IMR-90 (cell line): Measurements from ENCODE around the gene MAGEA10. TPM values are rescaled to one million over a fixed set of nuclear protein-coding genes. Genes with fewer than 3 reads are reported as not detected.

ENCODE experiments used
- ATAC-seq: fragments of 200-7000 bp; cut with Tn5 transposase; 2 replicates; pipeline ENCODE4 v1.9.1; 2020; ENCODE audit warnings: low read depth, mild to moderate bottlenecking, moderate library complexity
- BruUV-seq: library from RNA; stranded (reverse); fragments of 400-500 nt; replicated peaks from 2 replicates; lab custom pipeline; 2021; lab: Mats Ljungman, UMichigan
- CTCF ChIA-PET: fragments of 300-600 bp; formaldehyde crosslinking; extraction: SDS; loops from one replicate; lab custom pipeline; 2021; ENCODE audit warnings: antibody characterized with exemption; lab: Yijun Ruan, JAX
- POLR2A ChIA-PET: fragments of 300-600 bp; sonication (Branson Sonifier 250); formaldehyde crosslinking; loops from one replicate; lab custom pipeline; 2022; ENCODE audit warnings: antibody characterized with exemption; ENCODE audit not compliant: unreplicated experiment; lab: Charles Lee
- DNase-seq: peaks from one replicate; pipeline ENCODE4 v3.0.0; 2013
- H2AFZ ChIP-seq: replicated peaks from 2 replicates; pipeline ENCODE3; 2013; ENCODE audit warnings: low read length, mild to moderate bottlenecking; ENCODE audit not compliant: poor library complexity
- H2AK5ac ChIP-seq: 2 replicates; pipeline ENCODE4 v1.6.1; 2013; ENCODE audit warnings: low read depth, low read length, inconsistent platforms
- H2AK9ac ChIP-seq: replicated peaks from 2 replicates; pipeline ENCODE3; 2013; ENCODE audit warnings: mild to moderate bottlenecking, low read depth, low read length, moderate library complexity; ENCODE audit not compliant: poor library complexity
- H2BK120ac ChIP-seq: 2 replicates; pipeline ENCODE4 v1.6.1; 2013; ENCODE audit warnings: low read depth, low read length, inconsistent platforms
- H2BK15ac ChIP-seq: 3 replicates; pipeline ENCODE4 v1.6.1; 2013; ENCODE audit warnings: low read depth, low read length, inconsistent platforms
- H2BK20ac ChIP-seq: 2 replicates; pipeline ENCODE4 v1.6.1; 2013; ENCODE audit warnings: low read depth, mild to moderate bottlenecking, inconsistent platforms, low read length, moderate library complexity
- H2BK5ac ChIP-seq: 2 replicates; pipeline ENCODE4 v1.6.1; 2013; ENCODE audit warnings: mild to moderate bottlenecking, low read depth, low read length, inconsistent platforms; ENCODE audit not compliant: poor library complexity, severe bottlenecking
- H3K14ac ChIP-seq: replicated peaks from 2 replicates; pipeline ENCODE4 v1.6.1; 2013; ENCODE audit warnings: low read depth, low read length, inconsistent platforms
- H3K18ac ChIP-seq: 2 replicates; pipeline ENCODE4 v1.6.1; 2013; ENCODE audit warnings: low read depth, low read length, control low read depth
- H3K23ac ChIP-seq: 2 replicates; pipeline ENCODE4 v1.6.1; 2013; ENCODE audit warnings: low read depth, low read length, inconsistent platforms
- H3K27ac ChIP-seq: 2 replicates; pipeline ENCODE4 v1.5.1; 2013; ENCODE audit warnings: mild to moderate bottlenecking, control low read depth, low read length; ENCODE audit not compliant: insufficient read depth
- H3K27me3 ChIP-seq: 2 replicates; pipeline ENCODE4 v1.6.1; 2013; ENCODE audit warnings: low read length; ENCODE audit not compliant: control insufficient read depth, insufficient read depth
- H3K36me3 ChIP-seq: 2 replicates; pipeline ENCODE4 v1.6.1; 2013; ENCODE audit warnings: low read length, mixed read lengths; ENCODE audit not compliant: control insufficient read depth, insufficient read depth
- H3K4ac ChIP-seq: 2 replicates; pipeline ENCODE4 v1.6.1; 2013; ENCODE audit warnings: low read depth, low read length, inconsistent platforms
- H3K4me1 ChIP-seq: 2 replicates; pipeline ENCODE4 v1.6.1; 2013; ENCODE audit warnings: low read length, mixed read lengths; ENCODE audit not compliant: control insufficient read depth, insufficient read depth
- H3K4me2 ChIP-seq: 2 replicates; pipeline ENCODE4 v1.6.1; 2013; ENCODE audit warnings: low read depth, mild to moderate bottlenecking, control low read depth, low read length, moderate library complexity
- H3K4me3 ChIP-seq: 2 replicates; pipeline ENCODE4 v1.5.1; 2013; ENCODE audit warnings: low read depth, mild to moderate bottlenecking, control low read depth, low read length, moderate library complexity; ENCODE audit not compliant: insufficient read depth
- H3K56ac ChIP-seq: 2 replicates; pipeline ENCODE4 v1.6.1; 2013; ENCODE audit warnings: low read length, inconsistent platforms; ENCODE audit not compliant: insufficient read depth; ENCODE audit errors: extremely low read depth
- H3K79me1 ChIP-seq, 2 experiments: 2 replicates each; pipeline ENCODE4 v1.6.1; 2013; ENCODE audit warnings: low read length in 2 of 2, inconsistent platforms in 1 of 2, low read depth in 1 of 2
- H3K9ac ChIP-seq: 2 replicates; pipeline ENCODE4 v1.6.1; 2013; ENCODE audit warnings: low read depth, low read length, control low read depth
- H3K9me1 ChIP-seq: 2 replicates; pipeline ENCODE4 v1.6.1; 2013; ENCODE audit warnings: low read length, inconsistent platforms; ENCODE audit not compliant: insufficient read depth
- H3K9me3 ChIP-seq: 2 replicates; pipeline ENCODE4 v1.6.1; 2013; ENCODE audit warnings: low read length; ENCODE audit not compliant: control insufficient read depth, insufficient read depth
- H4K20me1 ChIP-seq: 2 replicates; pipeline ENCODE4 v1.6.1; 2013; ENCODE audit warnings: low read length, inconsistent platforms; ENCODE audit not compliant: insufficient read depth
- H4K5ac ChIP-seq: 2 replicates; pipeline ENCODE4 v1.6.1; 2013; ENCODE audit warnings: mild to moderate bottlenecking, low read depth, low read length, control low read depth
- H4K8ac ChIP-seq, 2 experiments: 2 replicates each; pipeline ENCODE4 v1.6.1; 2013; ENCODE audit warnings: low read depth in 2 of 2, low read length in 2 of 2, control low read depth in 1 of 2, inconsistent platforms in 1 of 2
- H4K91ac ChIP-seq: 2 replicates; pipeline ENCODE4 v1.6.1; 2013; ENCODE audit warnings: low read depth, low read length, inconsistent platforms; ENCODE audit not compliant: insufficient read depth
- BHLHE40 ChIP-seq: fragments of 150-350 bp; IDR thresholded peaks from 2 replicates; pipeline ENCODE4 v1.6.1; 2016; ENCODE audit warnings: mild to moderate bottlenecking, low read depth, low read length
- CEBPB ChIP-seq: IDR thresholded peaks from 2 replicates; pipeline ENCODE4 v1.6.1; 2012; ENCODE audit warnings: low read depth, low read length, improper control_type of control experiment
- CHD1 ChIP-seq: IDR thresholded peaks from 2 replicates; pipeline ENCODE4 v1.6.1; 2012; ENCODE audit warnings: low read depth, low read length, improper control_type of control experiment
- CTCF ChIP-seq: conservative IDR thresholded peaks from 2 replicates; pipeline ENCODE4 v1.5.1; 2012; ENCODE audit warnings: mild to moderate bottlenecking, low read depth, low read length, improper control_type of control experiment
- ELK1 ChIP-seq: fragments of 150-350 bp; IDR thresholded peaks from 2 replicates; pipeline ENCODE4 v1.6.1; 2016; ENCODE audit warnings: low read depth, mild to moderate bottlenecking, low read length, moderate library complexity, borderline replicate concordance
- FOS ChIP-seq: fragments of 150-350 bp; IDR thresholded peaks from 2 replicates; pipeline ENCODE4 v1.6.1; 2016; ENCODE audit warnings: low read depth, low read length
- MAFK ChIP-seq: IDR thresholded peaks from 2 replicates; pipeline ENCODE4 v1.6.1; 2012; ENCODE audit warnings: low read depth, low read length, improper control_type of control experiment
- MAZ ChIP-seq: IDR thresholded peaks from 2 replicates; pipeline ENCODE4 v1.6.1; 2012; ENCODE audit warnings: low read depth, mild to moderate bottlenecking, low read length, improper control_type of control experiment, moderate library complexity, borderline replicate concordance
- MXI1 ChIP-seq: IDR thresholded peaks from 2 replicates; pipeline ENCODE4 v1.6.1; 2012; ENCODE audit warnings: low read depth, mild to moderate bottlenecking, low read length, moderate library complexity, borderline replicate concordance
- NFE2L2 ChIP-seq: fragments of 150-350 bp; IDR thresholded peaks from 2 replicates; pipeline ENCODE4 v1.6.1; 2016; ENCODE audit warnings: low read depth, mild to moderate bottlenecking, low read length
- POLR2A ChIP-seq: IDR thresholded peaks from 2 replicates; pipeline ENCODE4 v1.6.1; 2012; ENCODE audit warnings: mild to moderate bottlenecking, low read depth, low read length
- RAD21 ChIP-seq: IDR thresholded peaks from 2 replicates; pipeline ENCODE4 v1.6.1; 2012; ENCODE audit warnings: low read length, improper control_type of control experiment
- RCOR1 ChIP-seq: IDR thresholded peaks from 2 replicates; pipeline ENCODE4 v1.6.1; 2012; ENCODE audit warnings: mild to moderate bottlenecking, low read length, improper control_type of control experiment; ENCODE audit not compliant: insufficient replicate concordance
- RFX5 ChIP-seq: IDR thresholded peaks from 2 replicates; pipeline ENCODE4 v1.8.0; 2012; ENCODE audit warnings: low read depth, mild to moderate bottlenecking, low read length, moderate library complexity
- SMC3 ChIP-seq: fragments of 150-350 bp; IDR thresholded peaks from 2 replicates; pipeline ENCODE4 v1.6.1; 2016; ENCODE audit warnings: low read depth, mild to moderate bottlenecking, antibody characterized with exemption, low read length, moderate library complexity
- WGBS, 2 experiments: methylation state at CpG; one replicate each; pipeline versions ENCODE4 v1.1.5 to v1.1.7; 2013; ENCODE audit warnings: missing lambda C conversion rate in 2 of 2; ENCODE audit not compliant: insufficient read length in 1 of 2; ENCODE audit errors: extremely low coverage in 2 of 2; 5-methylcytosine and 5-hydroxymethylcytosine counted together
- dilution Hi-C: fragments of 300-500 bp; cut with HindIII; formaldehyde crosslinking; loops from one replicate; pipeline ENCODE4 v1.14.3; 2018; ENCODE audit warnings: low sequenced_read_pairs; ENCODE audit not compliant: unreplicated experiment
- in situ Hi-C: fragments of 300-500 bp; cut with MboI; formaldehyde crosslinking; loops from 3 replicates; pipeline ENCODE4 v1.14.3; 2019; ENCODE audit warnings: low sequenced_read_pairs, inconsistent platforms, mixed read lengths
- intact Hi-C: fragments of 100-400 bp; cut with micrococcal nuclease; formaldehyde crosslinking; loops from 2 replicates; pipeline ENCODE4 v1.10.0; 2022
- polyA plus RNA-seq, 3 experiments: library from polyadenylated mRNA; depleted of rRNA; stranded (reverse); fragments of >200 nt; gene quantifications; 2 replicates each; pipeline ENCODE4 v1.2.3, GENCODE V29; 2012; ENCODE audit warnings: low replicate concordance in 1 of 3
- total RNA-seq: library from RNA; depleted of rRNA; stranded (reverse); fragments of >200 nt; gene quantifications from 2 replicates; pipeline ENCODE4 v1.2.3, GENCODE V29; 2012
- TF ChIP-seq, protein P1 (sequence below): fragments of 150-350 bp; IDR thresholded peaks from 2 replicates; pipeline ENCODE4 v1.6.1; 2017; ENCODE audit warnings: mild to moderate bottlenecking, antibody characterized with exemption, low read length, low read depth

Gene MAGEA10
- total and polyA plus RNA-seq, 2 of the 4 experiments (the other 2 are of a cell fraction), result not detected

DNA sequence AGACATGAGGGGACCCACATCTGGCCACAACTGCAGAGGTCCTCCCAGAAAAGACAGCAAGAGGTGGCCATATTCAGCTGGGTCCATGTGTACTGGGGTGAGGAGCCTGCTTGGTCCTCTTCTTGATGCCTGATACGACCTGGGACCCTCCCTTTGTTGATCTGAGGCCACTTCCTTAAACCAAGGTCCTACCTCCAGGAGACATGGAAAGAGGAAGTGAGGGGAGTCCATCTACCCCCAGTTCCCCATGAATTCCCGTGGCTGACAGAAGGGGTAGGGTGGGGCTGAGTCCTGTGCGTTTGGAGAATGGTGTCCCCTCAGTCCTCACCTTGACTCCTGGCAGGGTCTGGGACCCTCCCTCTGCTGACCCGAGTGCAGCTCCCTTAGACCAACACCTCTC, 2.1 kb downstream of the MAGEA10 start:
- POLR2A ChIA-PET, result no interaction called here
- Histone ChIP-seq H2BK20ac (no peak overlapping the region), H3K9ac (no peak overlapping the region), H4K91ac (no peak overlapping the region), H2BK120ac (no peak overlapping the region), H3K36me3 (no peaks in the 10 kb centered on the region), H3K27me3 (no peaks in the 10 kb centered on the region), H4K5ac (no peak overlapping the region), H2AK9ac (no peak overlapping the region), H3K27ac (no peak overlapping the region), H2AK5ac (no peak overlapping the region), H3K4me3 (no peak overlapping the region), H3K79me1 (no peaks in the 10 kb centered on the region), H3K4me2 (no peak overlapping the region), H3K14ac (no peak overlapping the region), H3K56ac (no peak overlapping the region), H4K20me1 (no peaks in the 10 kb centered on the region), H3K23ac (no peak overlapping the region), H2BK5ac (no peak overlapping the region), H3K4me1 (no peaks in the 10 kb centered on the region), H3K4ac (no peak overlapping the region), H4K8ac (no peak overlapping the region), H2AFZ (no peak overlapping the region), H3K18ac (no peak overlapping the region), H3K9me3 (peaks cover 22% of the 10 kb centered on the region; the same call in 1 of the 2 replicates), H3K9me1 (no peaks in the 10 kb centered on the region), H2BK15ac (no peak overlapping the region)
- CTCF ChIA-PET, result no interaction called here
- TF ChIP-seq CHD1 (no peak), RFX5 (no peak), MAFK (no peak), POLR2A (no peak), RAD21 (no peak), CEBPB (no peak), BHLHE40 (no peak), SMC3 (no peak), MXI1 (no peak), RCOR1 (no peak), CTCF (no peak), ELK1 (no peak), FOS (no peak), MAZ (no peak), NFE2L2 (no peak)
- TF ChIP-seq, protein P1, sequence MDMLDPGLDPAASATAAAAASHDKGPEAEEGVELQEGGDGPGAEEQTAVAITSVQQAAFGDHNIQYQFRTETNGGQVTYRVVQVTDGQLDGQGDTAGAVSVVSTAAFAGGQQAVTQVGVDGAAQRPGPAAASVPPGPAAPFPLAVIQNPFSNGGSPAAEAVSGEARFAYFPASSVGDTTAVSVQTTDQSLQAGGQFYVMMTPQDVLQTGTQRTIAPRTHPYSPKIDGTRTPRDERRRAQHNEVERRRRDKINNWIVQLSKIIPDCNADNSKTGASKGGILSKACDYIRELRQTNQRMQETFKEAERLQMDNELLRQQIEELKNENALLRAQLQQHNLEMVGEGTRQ, result no peak
- no peak for DNase-seq
- no TSS peak for BruUV-seq
- in situ Hi-C loops, result no loop called here
- intact Hi-C loops, result no loop called here
- ATAC-seq, result no peak
- WGBS, 2 experiments, result no CpG with 5 or more reads among the region's 4 CpGs
- dilution Hi-C loops, result no loop called here
